ENCODE measurements around the gene EGFR. TPM values are rescaled to one million over a fixed set of nuclear protein-coding genes. Genes with fewer than 3 reads are reported as not detected.

The EGFR gene
- total RNA-seq, 1 experiment from 2014 or later: 28.9 TPM

- no peak overlapping the region for H3K27ac ChIP-seq
- H3K36me3 ChIP-seq: peaks cover 59% of the 10 kb centered on the region
- H3K4me3 ChIP-seq: no peak overlapping the region
- DNase-seq (ENCODE audit: low read depth in 1 of 2, low spot score in 2 of 2): no peak
- peaks cover 6% of the 10 kb centered on the region; the same call in 1 of the 2 replicates for H3K4me1 ChIP-seq (replicated peaks)
- no peaks in the 10 kb centered on the region for H3K27me3 ChIP-seq (replicated peaks)
- H3K9me3 ChIP-seq (replicated peaks): peaks cover 4% of the 10 kb centered on the region; the same call in 1 of the 2 replicates
Observed at GRCh38 chr7:55206235-55207029, 187.6 kb downstream of the EGFR start.

DNA sequence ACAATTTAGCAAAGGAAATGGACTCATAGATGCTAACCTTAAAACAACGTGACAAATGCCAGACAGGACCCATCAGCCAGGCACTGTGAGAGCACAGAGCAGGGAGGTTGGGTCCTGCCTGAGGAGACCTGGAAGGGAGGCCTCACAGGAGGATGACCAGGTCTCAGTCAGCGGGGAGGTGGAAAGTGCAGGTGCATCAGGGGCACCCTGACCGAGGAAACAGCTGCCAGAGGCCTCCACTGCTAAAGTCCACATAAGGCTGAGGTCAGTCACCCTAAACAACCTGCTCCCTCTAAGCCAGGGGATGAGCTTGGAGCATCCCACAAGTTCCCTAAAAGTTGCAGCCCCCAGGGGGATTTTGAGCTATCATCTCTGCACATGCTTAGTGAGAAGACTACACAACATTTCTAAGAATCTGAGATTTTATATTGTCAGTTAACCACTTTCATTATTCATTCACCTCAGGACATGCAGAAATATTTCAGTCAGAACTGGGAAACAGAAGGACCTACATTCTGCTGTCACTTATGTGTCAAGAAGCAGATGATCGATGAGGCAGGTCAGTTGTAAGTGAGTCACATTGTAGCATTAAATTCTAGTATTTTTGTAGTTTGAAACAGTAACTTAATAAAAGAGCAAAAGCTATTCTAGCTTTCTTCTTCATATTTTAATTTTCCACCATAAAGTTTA is 188.8 kb downstream of the EGFR start:
- peaks cover 6% of the 10 kb centered on the region; the same call in 1 of the 2 replicates for H3K4me1 ChIP-seq (replicated peaks)
- no peaks in the 10 kb centered on the region for H3K27me3 ChIP-seq (replicated peaks)
- no peak overlapping the region for H3K27ac ChIP-seq
- H3K36me3 ChIP-seq: peaks cover 47% of the 10 kb centered on the region
- no peak for DNase-seq (ENCODE audit: low read depth in 1 of 2, low spot score in 2 of 2)
- H3K4me3 ChIP-seq: no peak overlapping the region
- peaks cover 4% of the 10 kb centered on the region; the same call in 1 of the 2 replicates for H3K9me3 ChIP-seq (replicated peaks)

DNA sequence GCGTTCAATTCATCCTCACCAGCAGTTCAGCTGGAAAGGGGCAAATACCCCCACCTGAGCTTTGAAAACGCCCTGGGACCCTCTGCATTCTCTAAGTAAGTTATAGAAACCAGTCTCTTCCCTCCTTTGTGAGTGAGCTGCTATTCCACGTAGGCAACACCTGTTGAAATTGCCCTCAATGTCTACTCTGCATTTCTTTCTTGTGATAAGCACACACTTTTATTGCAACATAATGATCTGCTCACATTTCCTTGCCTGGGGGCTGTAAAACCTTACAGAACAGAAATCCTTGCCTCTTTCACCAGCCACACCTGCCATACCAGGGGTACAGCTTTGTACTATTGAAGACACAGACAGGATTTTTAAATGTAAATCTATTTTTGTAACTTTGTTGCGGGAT is 190.5 kb downstream of the EGFR start:
- Histone ChIP-seq H3K36me3 (peaks cover 33% of the 10 kb centered on the region), H3K27ac (no peak overlapping the region)

GRCh38 chr7:55210176-55210575 is 191.4 kb downstream of the EGFR start:
- no peaks in the 10 kb centered on the region for H3K27me3 ChIP-seq (replicated peaks)
- DNase-seq (ENCODE audit: low read depth in 1 of 2, low spot score in 2 of 2): no peak
- no peak overlapping the region for H3K4me3 ChIP-seq
- H3K9me3 ChIP-seq (replicated peaks): no peaks in the 10 kb centered on the region; the same call in 1 of the 2 replicates
- H3K36me3 ChIP-seq: peaks cover 25% of the 10 kb centered on the region
- peaks cover 6% of the 10 kb centered on the region; the same call in 1 of the 2 replicates for H3K4me1 ChIP-seq (replicated peaks)
- H3K27ac ChIP-seq: no peak overlapping the region

More for the DNA sequence above, 190.5 kb downstream of the EGFR start:
- Histone ChIP-seq H3K9me3 (replicated peaks) (peaks cover 1% of the 10 kb centered on the region; the same call in 1 of the 2 replicates), H3K4me3 (no peak overlapping the region), H3K27me3 (replicated peaks) (no peaks in the 10 kb centered on the region), H3K4me1 (replicated peaks) (peaks cover 6% of the 10 kb centered on the region; the same call in 1 of the 2 replicates)
- DNase-seq (ENCODE audit: low read depth in 1 of 2, low spot score in 2 of 2): no peak

GRCh38 chr7:55210716-55211115 is 191.9 kb downstream of the EGFR start:
- Histone ChIP-seq H3K36me3 (peaks cover 19% of the 10 kb centered on the region), H3K4me1 (replicated peaks) (peaks cover 6% of the 10 kb centered on the region; the same call in 1 of the 2 replicates), H3K27me3 (replicated peaks) (no peaks in the 10 kb centered on the region), H3K4me3 (no peak overlapping the region), H3K9me3 (replicated peaks) (no peaks in the 10 kb centered on the region; the same call in 1 of the 2 replicates), H3K27ac (no peak overlapping the region)
- DNase-seq (ENCODE audit: low read depth in 1 of 2, low spot score in 2 of 2): no peak

DNA sequence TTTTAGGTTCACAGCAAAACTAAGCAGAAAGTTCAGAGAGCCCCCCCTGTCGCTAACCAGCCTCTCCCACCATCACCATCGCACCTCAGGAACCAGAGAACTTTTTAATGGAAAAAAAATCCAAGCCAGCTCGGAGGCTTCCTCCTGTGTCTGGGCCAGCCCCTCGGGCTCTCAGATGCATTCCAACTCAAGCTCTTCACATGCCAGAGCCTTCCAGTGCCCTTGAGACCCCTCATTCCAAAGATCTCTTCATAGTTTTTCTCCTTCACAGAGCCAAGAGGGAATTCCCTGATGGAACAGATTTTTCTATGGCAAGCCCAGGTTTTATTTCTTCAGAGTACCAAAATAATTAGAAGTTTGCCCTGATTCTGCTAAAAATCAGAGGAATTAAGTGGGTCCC is 192.9 kb downstream of the EGFR start:
- peaks cover 9% of the 10 kb centered on the region for H3K36me3 ChIP-seq
- H3K27me3 ChIP-seq (replicated peaks): no peaks in the 10 kb centered on the region
- no peak overlapping the region for H3K4me3 ChIP-seq
- H3K4me1 ChIP-seq (replicated peaks): no peaks in the 10 kb centered on the region; the same call in 1 of the 2 replicates
- no peak overlapping the region for H3K27ac ChIP-seq
- no peak for DNase-seq (ENCODE audit: low read depth in 1 of 2, low spot score in 2 of 2)
- no peaks in the 10 kb centered on the region; the same call in 1 of the 2 replicates for H3K9me3 ChIP-seq (replicated peaks)

DNA sequence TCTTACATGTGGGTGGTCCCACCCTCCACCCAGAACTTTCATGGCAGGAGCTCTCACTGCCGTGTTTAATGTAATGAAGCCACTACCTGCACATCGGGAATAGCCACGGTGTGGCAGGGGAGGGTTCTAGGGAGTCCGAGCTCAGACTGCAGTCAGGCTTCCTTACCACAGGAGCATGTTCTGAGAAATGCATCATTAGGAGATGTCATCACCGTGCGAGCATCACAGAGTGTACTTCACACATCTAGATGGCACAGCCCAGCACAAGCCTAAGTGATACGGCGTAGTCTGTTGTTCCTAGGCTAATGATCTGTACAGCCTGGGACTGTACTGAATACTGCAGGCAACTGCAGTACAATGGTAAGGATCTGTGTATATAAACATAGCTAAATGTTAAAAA is 193.4 kb downstream of the EGFR start:
- Histone ChIP-seq H3K27ac (no peak overlapping the region), H3K4me1 (replicated peaks) (no peaks in the 10 kb centered on the region; the same call in 1 of the 2 replicates), H3K9me3 (replicated peaks) (no peaks in the 10 kb centered on the region; the same call in 1 of the 2 replicates), H3K27me3 (replicated peaks) (no peaks in the 10 kb centered on the region), H3K36me3 (peaks cover 6% of the 10 kb centered on the region), H3K4me3 (no peak overlapping the region)
- DNase-seq (ENCODE audit: low read depth in 1 of 2, low spot score in 2 of 2): no peak

DNA sequence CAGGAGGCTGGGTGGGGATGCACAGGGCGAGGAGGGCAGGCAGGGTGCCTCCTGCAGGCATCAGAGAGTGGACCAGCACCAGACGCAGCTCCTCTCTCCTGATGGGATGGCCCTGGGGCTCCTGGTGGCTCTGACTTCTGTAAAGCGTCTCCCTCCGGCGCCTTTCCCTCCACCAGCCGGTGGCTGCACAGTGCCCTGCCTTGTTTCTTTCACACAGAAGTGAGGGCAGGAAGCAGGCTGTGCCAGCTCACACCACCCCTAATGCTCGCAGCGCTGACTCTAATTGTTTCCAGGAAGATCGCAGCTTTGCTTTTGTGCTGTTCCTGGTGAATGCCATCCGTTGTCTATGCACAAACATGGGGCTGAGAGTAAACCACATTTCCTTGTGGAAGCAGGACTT is 194.0 kb downstream of the EGFR start:
- no peak for DNase-seq (ENCODE audit: low read depth in 1 of 2, low spot score in 2 of 2)
- Histone ChIP-seq H3K27me3 (replicated peaks) (no peaks in the 10 kb centered on the region), H3K36me3 (no peaks in the 10 kb centered on the region), H3K4me1 (replicated peaks) (no peaks in the 10 kb centered on the region; the same call in 1 of the 2 replicates), H3K9me3 (replicated peaks) (no peaks in the 10 kb centered on the region; the same call in 1 of the 2 replicates), H3K27ac (no peak overlapping the region), H3K4me3 (no peak overlapping the region)

- no peak overlapping the region for H3K4me3 ChIP-seq
- no peak for DNase-seq (ENCODE audit: low read depth in 1 of 2, low spot score in 2 of 2)
- H3K4me1 ChIP-seq (replicated peaks): no peaks in the 10 kb centered on the region; the same call in 1 of the 2 replicates
- no peaks in the 10 kb centered on the region; the same call in 1 of the 2 replicates for H3K9me3 ChIP-seq (replicated peaks)
- H3K27me3 ChIP-seq (replicated peaks): no peaks in the 10 kb centered on the region
- no peaks in the 10 kb centered on the region for H3K36me3 ChIP-seq
- H3K27ac ChIP-seq: no peak overlapping the region
Observed at GRCh38 chr7:55214707-55215106, 195.9 kb downstream of the EGFR start.

- Histone ChIP-seq H3K36me3 (no peaks in the 10 kb centered on the region), H3K27ac (no peak overlapping the region), H3K9me3 (replicated peaks) (no peaks in the 10 kb centered on the region; the same call in 1 of the 2 replicates), H3K4me1 (replicated peaks) (no peaks in the 10 kb centered on the region), H3K27me3 (replicated peaks) (no peaks in the 10 kb centered on the region), H3K4me3 (no peak overlapping the region)
- no peak for DNase-seq (ENCODE audit: low read depth in 1 of 2, low spot score in 2 of 2)
Observed at GRCh38 chr7:55223023-55223422, 204.2 kb downstream of the EGFR start.

DNA sequence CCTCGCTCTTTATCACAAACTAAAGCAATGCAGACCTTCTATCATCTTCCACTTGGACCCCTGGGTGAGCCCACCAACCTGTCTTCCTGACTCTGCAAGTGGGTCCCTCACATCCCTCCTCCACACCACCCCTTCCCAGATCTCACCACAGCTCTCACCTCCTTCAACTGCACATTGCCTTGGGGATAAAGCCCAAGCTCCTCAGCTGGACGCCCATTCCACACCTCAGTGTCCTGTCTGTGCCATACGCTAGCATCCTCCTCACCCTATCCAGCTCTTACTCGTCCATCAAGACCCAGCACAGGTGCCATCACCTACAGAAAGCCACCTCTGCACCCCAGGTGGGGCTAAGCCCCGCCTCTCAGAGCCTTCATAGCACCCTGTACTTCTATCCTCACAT is 205.3 kb downstream of the EGFR start:
- H3K9me3 ChIP-seq (replicated peaks): peaks cover 2% of the 10 kb centered on the region
- H3K27me3 ChIP-seq (replicated peaks): no peaks in the 10 kb centered on the region
- no peak overlapping the region for H3K4me3 ChIP-seq
- no peak for DNase-seq (ENCODE audit: low read depth in 1 of 2, low spot score in 2 of 2)
- H3K4me1 ChIP-seq (replicated peaks): no peaks in the 10 kb centered on the region
- no peak overlapping the region for H3K27ac ChIP-seq
- H3K36me3 ChIP-seq: no peaks in the 10 kb centered on the region

DNA sequence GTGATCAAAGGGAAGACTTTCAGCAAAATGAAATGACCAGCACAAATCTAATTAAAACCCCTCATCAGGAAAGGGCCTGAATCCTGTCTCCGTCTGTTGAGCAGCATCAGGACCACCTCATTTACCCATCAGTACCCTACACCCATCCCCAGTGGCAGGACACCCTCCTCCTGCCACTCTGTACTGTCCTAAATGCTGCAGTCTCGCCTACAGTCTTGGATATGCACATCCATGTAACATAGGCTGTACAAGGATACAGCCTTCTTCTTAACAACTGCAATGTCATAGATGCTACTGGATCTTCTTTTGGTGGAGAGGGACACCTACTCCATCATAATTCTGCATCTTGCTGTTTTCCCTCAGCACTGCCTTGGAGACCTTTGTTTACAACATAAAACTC is 206.0 kb downstream of the EGFR start:
- Histone ChIP-seq H3K27me3 (replicated peaks) (no peaks in the 10 kb centered on the region), H3K27ac (no peak overlapping the region), H3K4me1 (replicated peaks) (no peaks in the 10 kb centered on the region), H3K9me3 (replicated peaks) (peaks cover 3% of the 10 kb centered on the region), H3K36me3 (no peaks in the 10 kb centered on the region), H3K4me3 (no peak overlapping the region)
- DNase-seq (ENCODE audit: low read depth in 1 of 2, low spot score in 2 of 2): no peak

DNA sequence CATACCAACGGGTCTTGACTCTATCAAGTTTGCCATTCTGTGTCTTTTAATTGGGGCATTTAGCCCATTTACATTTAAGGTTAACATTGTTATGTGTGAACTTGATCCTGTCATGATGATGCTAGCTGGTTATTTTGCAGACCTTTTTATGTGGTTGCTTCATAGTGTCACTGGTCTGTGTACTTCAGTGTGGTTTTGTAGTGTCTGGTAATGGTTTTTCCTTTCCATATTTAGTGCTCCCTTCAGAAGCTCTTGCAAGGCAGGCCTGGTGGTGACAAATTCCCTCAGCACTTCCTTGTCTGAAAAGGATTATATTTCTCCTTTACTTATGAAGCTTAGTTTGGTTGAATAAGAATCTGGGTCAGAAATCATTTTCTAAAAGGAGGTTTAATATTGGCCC is 211.2 kb downstream of the EGFR start:
- no peak overlapping the region for H3K27ac ChIP-seq
- DNase-seq (ENCODE audit: low read depth in 1 of 2, low spot score in 2 of 2): no peak
- no peak overlapping the region for H3K4me3 ChIP-seq
- no peaks in the 10 kb centered on the region for H3K27me3 ChIP-seq (replicated peaks)
- no peaks in the 10 kb centered on the region for H3K36me3 ChIP-seq
- no peaks in the 10 kb centered on the region for H3K4me1 ChIP-seq (replicated peaks)
- peaks cover 3% of the 10 kb centered on the region for H3K9me3 ChIP-seq (replicated peaks)
